Measurements from ENCODE around the gene VAMP3.

The VAMP3 gene

DNA sequence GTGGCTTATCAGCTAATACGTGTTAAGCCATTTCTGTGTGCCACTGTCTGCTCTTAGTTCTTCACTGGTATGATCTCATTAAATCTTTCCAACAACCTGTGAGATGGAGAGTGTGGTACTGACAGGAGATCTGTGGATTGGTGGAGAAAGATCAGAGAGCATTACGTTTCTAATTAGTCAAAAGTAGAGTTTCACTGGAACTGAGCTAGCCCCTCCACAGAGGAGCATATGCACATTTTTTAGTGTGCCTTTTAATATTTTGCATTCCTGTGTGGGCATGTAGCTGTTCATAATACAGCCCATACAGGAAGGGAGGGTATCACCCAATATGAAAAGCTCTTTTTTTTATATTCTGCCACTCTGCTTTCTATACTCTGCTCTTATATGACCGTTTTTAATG is 50.2 kb downstream of the VAMP3 start:
- no peak for ATAC-seq

DNA sequence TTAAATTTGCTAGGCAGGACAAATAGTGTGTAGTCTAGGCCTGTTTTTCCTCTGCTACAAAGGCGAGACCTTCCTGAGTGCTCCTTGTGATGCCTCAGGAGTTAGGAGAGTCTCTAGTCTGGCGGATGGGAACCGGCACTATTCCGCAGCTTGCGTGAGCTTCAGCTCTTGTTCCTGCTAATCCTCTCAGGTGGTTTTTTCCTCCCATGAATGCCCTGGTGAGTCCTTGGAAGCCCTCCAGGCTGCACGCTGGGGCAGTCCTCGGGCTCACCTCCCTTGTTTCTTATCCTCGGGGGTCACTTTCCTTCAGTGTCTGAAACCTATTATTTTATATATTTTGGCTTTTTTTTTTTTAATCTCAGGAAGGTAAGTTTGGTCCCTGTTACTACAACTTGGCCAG is 53.6 kb downstream of the VAMP3 start:
- no peak for ATAC-seq

DNA sequence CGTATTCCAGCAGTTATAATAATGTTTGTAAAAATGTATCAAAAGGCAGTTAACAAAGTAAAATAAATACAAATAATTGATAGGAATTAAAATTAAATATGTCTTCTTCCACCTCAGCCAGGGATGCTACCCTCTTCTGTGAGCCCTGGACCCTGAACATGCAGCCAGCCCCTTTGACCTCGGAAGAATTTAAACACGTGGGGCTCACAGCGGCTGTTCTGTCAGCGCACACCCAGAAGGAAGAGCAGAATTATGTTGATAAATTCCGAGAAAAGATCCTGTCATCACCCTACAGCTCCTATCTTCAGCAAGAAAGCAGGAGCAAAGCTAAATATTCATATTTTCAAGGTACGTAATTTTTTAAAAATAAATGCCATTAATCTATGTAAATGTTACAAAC is 55.3 kb downstream of the VAMP3 start:
- no peak for ATAC-seq

DNA sequence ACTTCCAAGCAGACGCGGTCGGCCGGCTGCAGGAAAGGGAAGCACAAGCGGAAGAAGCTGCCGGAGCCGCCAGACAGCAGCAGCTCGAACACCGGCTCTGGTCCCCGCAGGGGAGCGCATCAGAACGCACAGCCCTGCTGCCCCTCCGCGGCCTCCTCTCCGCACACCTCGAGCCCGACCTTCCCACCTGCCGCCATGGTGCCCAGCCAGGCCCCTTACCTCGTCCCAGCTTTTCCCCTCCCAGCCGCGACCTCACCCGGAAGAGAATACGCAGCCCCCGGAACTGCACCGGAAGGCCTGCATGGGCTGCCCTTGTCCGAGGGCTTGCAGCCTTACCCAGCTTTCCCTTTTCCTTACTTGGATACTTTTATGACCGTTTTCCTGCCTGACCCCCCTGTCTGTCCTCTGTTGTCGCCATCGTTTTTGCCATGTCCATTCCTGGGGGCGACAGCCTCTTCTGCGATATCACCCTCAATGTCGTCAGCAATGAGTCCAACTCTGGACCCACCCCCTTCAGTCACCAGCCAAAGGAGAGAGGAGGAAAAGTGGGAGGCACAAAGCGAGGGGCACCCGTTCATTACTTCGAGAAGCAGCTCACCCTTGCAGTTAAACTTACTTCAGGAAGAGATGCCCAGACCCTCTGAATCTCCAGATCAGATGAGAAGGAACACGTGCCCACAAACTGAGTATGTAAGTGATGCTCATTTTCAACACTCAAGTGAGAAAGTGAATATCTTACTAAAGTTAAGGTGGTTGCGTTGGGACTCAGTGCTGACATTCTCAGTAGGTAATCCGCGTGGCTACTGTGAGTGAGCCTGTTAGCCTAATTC is 56.2 kb downstream of the VAMP3 start:
- peak; percentile 67 to 76 for ATAC-seq

Measured in activated CD4-positive, CD25-positive, alpha-beta regulatory T cell treated with anti-CD3 and anti-CD28 coated beads, Interleukin-2, amount 50 U/mL, for 24 hours (primary cell).